ENCODE results near the gene DNAH14. TPM values are rescaled to one million over a fixed set of nuclear protein-coding genes. Genes with fewer than 3 reads are reported as not detected.
"Not testable (repeated sequence)": the region's sequence is repeated elsewhere in the genome, so short reads cannot be mapped to it uniquely, and the experiment has no call there.

Gene DNAH14
- polyA plus RNA-seq, 2 of the 4 experiments (the other 2 are of a cell fraction): 15.9 to 35.8 TPM

GRCh38 chr1:224946349-224946691, 16.8 kb downstream of the DNAH14 start:
- 95% methylated on average over 6 of the region's 6 CpGs for WGBS (ENCODE audit: missing lambda C conversion rate)
- POLR2A ChIA-PET; ATAC-seq; FAIRE-seq; H3K4me2 ChIP-seq; H3K27ac ChIP-seq; H3K4me1 ChIP-seq; H3K9me3 ChIP-seq; H3K4me3 ChIP-seq; CTCF ChIA-PET; DNase-seq (ENCODE audit: low read depth in 1 of 2, low spot score in 1 of 2): not testable (repeated sequence)

- no peak for TF ChIP-seq HOXB5 (CRISPR knock-in tag; IDR thresholded peaks at IDR 0.05)
- no peak for TF ChIP-seq ZFP36 (IDR thresholded peaks at IDR 0.05; ENCODE audit: borderline replicate concordance, partially characterized antibody)
- TF ChIP-seq RARB (CRISPR knock-in tag; IDR thresholded peaks at IDR 0.05): no peak
- no peak for TF ChIP-seq HDAC2 (IDR thresholded peaks at IDR 0.05)
- Histone ChIP-seq H3K4me1 (no peaks in the 10 kb centered on the region), H3K27ac (no peak overlapping the region), H3K4me2 (no peak overlapping the region), H3K9me3 (no peaks in the 10 kb centered on the region), H3K4me3 (no peak overlapping the region)
- 96% methylated on average over 3 of the region's 3 CpGs for WGBS (ENCODE audit: missing lambda C conversion rate)
- DNase-seq (ENCODE audit: low read depth in 1 of 2, low spot score in 1 of 2) (no peak), ATAC-seq (no peak), FAIRE-seq (no peak)
- POLR2A ChIA-PET: no interaction called here
- CTCF ChIA-PET: no interaction called here
Measured at GRCh38 chr1:224957696-224958095, 28.2 kb downstream of the DNAH14 start.

- ChIA-PET POLR2A (no interaction called here), CTCF (interaction anchor here (1.1 kb wide), 1 partner anchor 245 kb away, joined by 3 read pairs; no protein-coding TSS in a partner anchor)
- H3K27ac ChIP-seq: no peak overlapping the region
- H3K4me1 ChIP-seq: no peaks in the 10 kb centered on the region
- WGBS (ENCODE audit: missing lambda C conversion rate): 93% methylated on average over 1 of the region's 1 CpG
- TF ChIP-seq ELK1 (IDR thresholded peaks at IDR 0.05; ENCODE audit: low read depth, low read length): no peak
- no peak for TF ChIP-seq FOSL2 (IDR thresholded peaks at IDR 0.05)
- no peak for TF ChIP-seq FOSL2 (CRISPR knock-in tag; IDR thresholded peaks at IDR 0.05)
- TF ChIP-seq RAD21 (conservative IDR thresholded peaks at IDR 0.05 in 1 of 2, IDR thresholded peaks at IDR 0.05 in 1 of 2): no peak
- no peak for TF ChIP-seq JUNB (IDR thresholded peaks at IDR 0.05)
- no peak for TF ChIP-seq ZC3H11A (IDR thresholded peaks at IDR 0.05)
- TF ChIP-seq TFCP2L1 (CRISPR knock-in tag; IDR thresholded peaks at IDR 0.05): no peak
- no peak for TF ChIP-seq FOSB (CRISPR knock-in tag; IDR thresholded peaks at IDR 0.05)
- no peak for TF ChIP-seq SMC3 (IDR thresholded peaks at IDR 0.05)
- no peak for TF ChIP-seq RNF2 (IDR thresholded peaks at IDR 0.05; ENCODE audit: borderline replicate concordance, low read depth)
- TF ChIP-seq ESRRA (IDR thresholded peaks at IDR 0.05; ENCODE audit: borderline replicate concordance, low read length): no peak
- no peak for TF ChIP-seq CHD4 (IDR thresholded peaks at IDR 0.05; ENCODE audit: borderline replicate concordance)
- no peak for TF ChIP-seq HDAC2 (IDR thresholded peaks at IDR 0.05)
- TF ChIP-seq KDM1A (IDR thresholded peaks at IDR 0.05; ENCODE audit: low read depth): no peak
- no peak for TF ChIP-seq ZFP36 (IDR thresholded peaks at IDR 0.05; ENCODE audit: borderline replicate concordance, partially characterized antibody)
- no peaks in the 10 kb centered on the region for H3K9me3 ChIP-seq
- no peak for FAIRE-seq
- no peak overlapping the region for H3K4me2 ChIP-seq
- no peak for ATAC-seq
- no peak for DNase-seq (ENCODE audit: low read depth in 1 of 2, low spot score in 1 of 2)
- H3K4me3 ChIP-seq: no peak overlapping the region
Measured at GRCh38 chr1:224958490-224958889, 29.0 kb downstream of the DNAH14 start.

GRCh38 chr1:224959115-224959514, 29.6 kb downstream of the DNAH14 start:
- 79% methylated on average over 1 of the region's 1 CpG for WGBS (ENCODE audit: missing lambda C conversion rate)
- H3K4me2 ChIP-seq: no peak overlapping the region
- DNase-seq (ENCODE audit: low read depth in 1 of 2, low spot score in 1 of 2) (no peak), ATAC-seq (no peak), FAIRE-seq (no peak)
- H3K9me3 ChIP-seq: no peaks in the 10 kb centered on the region
- POLR2A ChIA-PET: no interaction called here
- TF ChIP-seq CBX2 (IDR thresholded peaks at IDR 0.05; ENCODE audit: borderline replicate concordance, low read depth) (no peak), CBX8 (IDR thresholded peaks at IDR 0.05) (no peak)
- CTCF ChIA-PET: interaction anchor here (1.1 kb wide), 1 partner anchor 244 kb away, joined by 3 read pairs; no protein-coding TSS in a partner anchor
- no peak overlapping the region for H3K4me3 ChIP-seq
- no peaks in the 10 kb centered on the region for H3K4me1 ChIP-seq
- H3K27ac ChIP-seq: no peak overlapping the region

GRCh38 chr1:224959656-224960055, 30.2 kb downstream of the DNAH14 start:
- ATAC-seq (no peak), DNase-seq (ENCODE audit: low read depth in 1 of 2, low spot score in 1 of 2) (no peak), FAIRE-seq (no peak)
- ChIA-PET POLR2A (no interaction called here), CTCF (no interaction called here)
- Histone ChIP-seq H3K9me3 (no peaks in the 10 kb centered on the region), H3K4me3 (no peak overlapping the region), H3K27ac (no peak overlapping the region), H3K4me2 (no peak overlapping the region), H3K4me1 (no peaks in the 10 kb centered on the region)
- TF ChIP-seq BHLHE40 (IDR thresholded peaks at IDR 0.05; ENCODE audit: low read depth, low read length) (no peak), REST (IDR thresholded peaks at IDR 0.05) (no peak), FOSL2 (IDR thresholded peaks at IDR 0.05) (no peak), FOSL2 (CRISPR knock-in tag; IDR thresholded peaks at IDR 0.05) (no peak), HMGXB4 (CRISPR knock-in tag; IDR thresholded peaks at IDR 0.05; ENCODE audit: borderline replicate concordance) (no peak)

Measured in A549 (cell line).